A673 (cell line): Measurements from ENCODE around the gene UCP2.

Experiments used
- CTCF ChIP-seq: fragments of 300-800, 200-600 bp; sonication (generic); conservative IDR thresholded peaks from 2 replicates; pipeline ENCODE4 v1.5.1; 2017; ENCODE audit warnings: low read depth, mild to moderate bottlenecking, antibody characterized with exemption, low read length, moderate library complexity, mixed read lengths
- EZH2 ChIP-seq: fragments of 200-600 bp; sonication (generic); IDR thresholded peaks from 2 replicates; pipeline ENCODE4 v1.6.1; 2017; ENCODE audit warnings: borderline replicate concordance, low read depth, mild to moderate bottlenecking, mixed read lengths, antibody characterized with exemption, low read length; ENCODE audit not compliant: poor library complexity, severe bottlenecking

- TF ChIP-seq CTCF: no peak
- TF ChIP-seq EZH2: no peak
Observed at GRCh38 chr11:73949246-73949645, 33.4 kb downstream of the UCP2 start.
